Measurements from ENCODE around the gene KHDC1.
"Not testable (repeated sequence)": the region's sequence is repeated elsewhere in the genome, so short reads cannot be mapped to it uniquely, and the experiment has no call there.

KHDC1 gene

GRCh38 chr6:73231986-73232391 lies 31.0 kb downstream of the KHDC1 start:
- H3K27ac Mint-ChIP-seq = no peak overlapping the region
- H3K9me3 Mint-ChIP-seq = no peaks in the 10 kb centered on the region
- H3K36me3 Mint-ChIP-seq (ENCODE audit: low read depth) = no peaks in the 10 kb centered on the region
- no peaks in the 10 kb centered on the region for H3K4me1 Mint-ChIP-seq (ENCODE audit: low read depth)
- H3K27me3 Mint-ChIP-seq = no peaks in the 10 kb centered on the region
- DNase-seq = no peak
- no peak overlapping the region for H3K4me3 Mint-ChIP-seq

- Mint-ChIP-seq H3K4me3 (no peak overlapping the region), H3K27me3 (no peaks in the 10 kb centered on the region), H3K4me1 (ENCODE audit: low read depth) (peaks cover 3% of the 10 kb centered on the region), H3K36me3 (ENCODE audit: low read depth) (no peaks in the 10 kb centered on the region), H3K27ac (no peak overlapping the region), H3K9me3 (no peaks in the 10 kb centered on the region)
- DNase-seq = no peak
Measured at GRCh38 chr6:73227606-73228255, 35.3 kb downstream of the KHDC1 start.

- Mint-ChIP-seq H3K27me3 (no peaks in the 10 kb centered on the region), H3K36me3 (ENCODE audit: low read depth) (no peaks in the 10 kb centered on the region), H3K9me3 (no peaks in the 10 kb centered on the region), H3K4me1 (ENCODE audit: low read depth) (peaks cover 3% of the 10 kb centered on the region), H3K27ac (no peak within 1 kb of the TSS), H3K4me3 (no peak within 1 kb of the TSS)
- no peak for DNase-seq
Measured at GRCh38 chr6:73225396-73225795, 37.6 kb downstream of the KHDC1 start, which contains the start of gene KHDC1L. KHDC1L (minus strand) TSS chr6:73225496; CDS start chr6:73225408, 88 bp downstream.

- H3K36me3 Mint-ChIP-seq (ENCODE audit: low read depth) = no peaks in the 10 kb centered on the region
Measured at GRCh38 chr6:73216859-73217258, 46.1 kb downstream of the KHDC1 start.

GRCh38 chr6:73209117-73209516 lies 53.9 kb downstream of the KHDC1 start:
- Mint-ChIP-seq H3K4me1 (ENCODE audit: low read depth) (no peaks in the 10 kb centered on the region), H3K36me3 (ENCODE audit: low read depth) (no peaks in the 10 kb centered on the region), H3K9me3 (no peaks in the 10 kb centered on the region), H3K4me3 (no peak overlapping the region), H3K27me3 (no peaks in the 10 kb centered on the region), H3K27ac (no peak overlapping the region)
- no peak for DNase-seq

More at GRCh38 chr6:73216859-73217258, 46.1 kb downstream of the KHDC1 start:
- Mint-ChIP-seq H3K4me3 (no peak overlapping the region), H3K27ac (no peak overlapping the region), H3K9me3 (peaks cover 1% of the 10 kb centered on the region), H3K4me1 (ENCODE audit: low read depth) (no peaks in the 10 kb centered on the region), H3K27me3 (peaks cover 4% of the 10 kb centered on the region)
- no peak for DNase-seq

GRCh38 chr6:73207221-73207837 lies 55.7 kb downstream of the KHDC1 start:
- Mint-ChIP-seq H3K9me3 (no peaks in the 10 kb centered on the region), H3K4me3 (no peak overlapping the region), H3K27ac (no peak overlapping the region), H3K36me3 (ENCODE audit: low read depth) (no peaks in the 10 kb centered on the region), H3K27me3 (no peaks in the 10 kb centered on the region), H3K4me1 (ENCODE audit: low read depth) (no peaks in the 10 kb centered on the region)
- no peak for DNase-seq

- Mint-ChIP-seq H3K36me3 (ENCODE audit: low read depth) (no peaks in the 10 kb centered on the region), H3K27me3 (no peaks in the 10 kb centered on the region), H3K4me1 (ENCODE audit: low read depth) (peaks cover 2% of the 10 kb centered on the region), H3K9me3 (no peaks in the 10 kb centered on the region), H3K4me3 (no peak overlapping the region), H3K27ac (no peak overlapping the region)
- DNase-seq = no peak
Measured at GRCh38 chr6:73204252-73204651, 58.7 kb downstream of the KHDC1 start.

- Mint-ChIP-seq H3K4me3 (no peak overlapping the region), H3K36me3 (ENCODE audit: low read depth) (no peaks in the 10 kb centered on the region), H3K27ac (no peak overlapping the region), H3K9me3 (no peaks in the 10 kb centered on the region), H3K27me3 (no peaks in the 10 kb centered on the region), H3K4me1 (ENCODE audit: low read depth) (peaks cover 2% of the 10 kb centered on the region)
- no peak for DNase-seq
Measured at GRCh38 chr6:73203098-73203497, 59.9 kb downstream of the KHDC1 start.

- Mint-ChIP-seq H3K9me3 (no peaks in the 10 kb centered on the region), H3K4me1 (ENCODE audit: low read depth) (peaks cover 2% of the 10 kb centered on the region), H3K4me3 (no peak overlapping the region), H3K36me3 (ENCODE audit: low read depth) (no peaks in the 10 kb centered on the region), H3K27ac (no peak overlapping the region), H3K27me3 (no peaks in the 10 kb centered on the region)
- no peak for DNase-seq
Measured at GRCh38 chr6:73200735-73201134, 62.3 kb downstream of the KHDC1 start.

- Mint-ChIP-seq H3K36me3 (ENCODE audit: low read depth) (peaks cover under 1% of the 10 kb centered on the region), H3K4me1 (ENCODE audit: low read depth) (peaks cover 2% of the 10 kb centered on the region), H3K27me3 (no peaks in the 10 kb centered on the region), H3K9me3 (no peaks in the 10 kb centered on the region), H3K4me3 (no peak overlapping the region), H3K27ac (no peak overlapping the region)
- DNase-seq = no peak
Measured at GRCh38 chr6:73200247-73200646, 62.7 kb downstream of the KHDC1 start.

- Mint-ChIP-seq H3K27me3 (no peaks in the 10 kb centered on the region), H3K4me1 (ENCODE audit: low read depth) (no peaks in the 10 kb centered on the region), H3K27ac (no peak overlapping the region), H3K36me3 (ENCODE audit: low read depth) (peaks cover 11% of the 10 kb centered on the region), H3K4me3 (no peak overlapping the region), H3K9me3 (no peaks in the 10 kb centered on the region)
- no peak for DNase-seq
Measured at GRCh38 chr6:73194744-73195143, 68.3 kb downstream of the KHDC1 start.

GRCh38 chr6:73193302-73193701 lies 69.7 kb downstream of the KHDC1 start:
- not testable (repeated sequence) for H3K27ac Mint-ChIP-seq; DNase-seq; H3K4me1 Mint-ChIP-seq (ENCODE audit: low read depth); H3K4me3 Mint-ChIP-seq; H3K9me3 Mint-ChIP-seq; H3K27me3 Mint-ChIP-seq
- H3K36me3 Mint-ChIP-seq (ENCODE audit: low read depth) = peaks cover 11% of the 10 kb centered on the region
